ENCODE results near the gene TTC33. TPM values are rescaled to one million over a fixed set of nuclear protein-coding genes. Genes with fewer than 3 reads are reported as not detected.

The TTC33 gene
- total RNA-seq, 2 donors from 2014 or later: 13.5 to 19.3 TPM

DNA sequence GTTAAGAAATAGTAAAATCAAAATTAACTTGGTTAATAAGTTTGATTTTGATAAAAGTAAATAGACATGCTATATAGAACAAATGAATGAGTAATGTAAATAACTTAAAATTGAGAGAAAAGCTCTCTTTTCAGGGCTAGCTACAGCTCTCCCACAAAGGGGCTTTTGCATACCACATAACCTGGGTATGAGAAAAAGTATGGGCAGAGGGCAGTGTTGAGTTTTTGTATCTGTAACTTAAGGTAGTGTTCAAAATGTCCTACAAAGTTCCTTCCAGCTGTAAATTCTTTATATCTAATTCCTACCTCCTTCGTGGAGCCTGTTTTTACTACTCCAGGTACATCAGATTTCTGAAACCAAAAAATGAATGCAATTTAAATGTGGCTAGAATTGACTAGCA is 18.9 kb upstream of the TTC33 start:
- H3K4me3 ChIP-seq (ENCODE audit: low read length): no peak overlapping the region
- H3K27me3 ChIP-seq (ENCODE audit: control insufficient read depth, insufficient read depth, low read length, poor library complexity, severe bottlenecking): no peaks in the 10 kb centered on the region
- Mint-ChIP-seq H3K4me3 (no peak overlapping the region), H3K36me3 (ENCODE audit: low read depth) (peaks cover 33% of the 10 kb centered on the region), H3K9me3 (no peaks in the 10 kb centered on the region), H3K4me1 (peaks cover 9% of the 10 kb centered on the region), H3K27me3 (ENCODE audit: insufficient read depth) (no peaks in the 10 kb centered on the region), H3K27ac (no peak overlapping the region)
- no peak for DNase-seq
- no peak overlapping the region for H3K9ac ChIP-seq (ENCODE audit: extremely low read depth, low read length, poor library complexity, severe bottlenecking)
- WGBS, 2 experiments (ENCODE audit: insufficient coverage in 1 of 2, insufficient read length in 1 of 2): 85% methylated on average over 1 of the region's 1 CpG; no CpG with 5 or more reads in 1 of the 2 experiments
- no peaks in the 10 kb centered on the region for H3K4me1 ChIP-seq (ENCODE audit: control insufficient read depth, insufficient read depth, low read length)
- peaks cover 60% of the 10 kb centered on the region for H3K36me3 ChIP-seq (ENCODE audit: control insufficient read depth, insufficient read depth, low read length)
- H3K9me3 ChIP-seq (ENCODE audit: control insufficient read depth, low read length): no peaks in the 10 kb centered on the region
- peak; percentile 34 for TF ChIP-seq CTCF (conservative IDR thresholded peaks at IDR 0.05)
- H3K27ac ChIP-seq (ENCODE audit: low read depth, low read length): no peak overlapping the region

DNA sequence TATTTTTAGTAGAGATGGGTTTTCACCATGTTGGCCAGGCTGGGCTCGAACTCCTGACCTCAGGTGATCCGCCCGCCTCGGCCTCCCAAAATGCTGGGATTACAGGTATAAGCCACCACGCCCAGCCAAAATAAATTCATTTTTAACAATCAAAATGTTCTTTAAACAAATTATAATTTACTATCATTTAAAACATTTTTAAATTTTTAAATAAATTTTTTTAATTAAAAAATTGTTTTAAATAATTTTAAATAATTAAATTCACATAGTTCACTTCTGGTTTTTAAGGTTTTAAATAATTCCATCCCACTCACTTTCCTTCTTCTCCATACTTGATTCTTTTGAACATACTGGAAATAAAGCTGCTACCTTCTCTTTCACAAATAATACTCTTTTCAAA is 15.0 kb upstream of the TTC33 start:
- peaks cover 18% of the 10 kb centered on the region for H3K4me1 Mint-ChIP-seq
- H3K36me3 Mint-ChIP-seq (ENCODE audit: low read depth): peaks cover 44% of the 10 kb centered on the region
- H3K27ac Mint-ChIP-seq: no peak overlapping the region
- Histone ChIP-seq H3K36me3 (ENCODE audit: control insufficient read depth, insufficient read depth, low read length) (peaks cover 83% of the 10 kb centered on the region), H3K9me3 (ENCODE audit: control insufficient read depth, low read length) (no peaks in the 10 kb centered on the region), H3K27me3 (ENCODE audit: control insufficient read depth, insufficient read depth, low read length, poor library complexity, severe bottlenecking) (no peaks in the 10 kb centered on the region), H3K27ac (ENCODE audit: low read depth, low read length) (no peak overlapping the region), H3K9ac (ENCODE audit: extremely low read depth, low read length, poor library complexity, severe bottlenecking) (no peak overlapping the region), H3K4me1 (ENCODE audit: control insufficient read depth, insufficient read depth, low read length) (peaks cover 8% of the 10 kb centered on the region), H3K4me3 (ENCODE audit: low read length) (no peak overlapping the region)
- H3K9me3 Mint-ChIP-seq: no peaks in the 10 kb centered on the region
- no peak overlapping the region for H3K4me3 Mint-ChIP-seq
- no peak for DNase-seq
- 95 to 100% methylated on average over 3 to 5 of the region's 5 CpGs for WGBS, 2 experiments (ENCODE audit: insufficient coverage in 1 of 2, insufficient read length in 1 of 2)
- H3K27me3 Mint-ChIP-seq (ENCODE audit: insufficient read depth): no peaks in the 10 kb centered on the region
- TF ChIP-seq CTCF (conservative IDR thresholded peaks at IDR 0.05): no peak

DNA sequence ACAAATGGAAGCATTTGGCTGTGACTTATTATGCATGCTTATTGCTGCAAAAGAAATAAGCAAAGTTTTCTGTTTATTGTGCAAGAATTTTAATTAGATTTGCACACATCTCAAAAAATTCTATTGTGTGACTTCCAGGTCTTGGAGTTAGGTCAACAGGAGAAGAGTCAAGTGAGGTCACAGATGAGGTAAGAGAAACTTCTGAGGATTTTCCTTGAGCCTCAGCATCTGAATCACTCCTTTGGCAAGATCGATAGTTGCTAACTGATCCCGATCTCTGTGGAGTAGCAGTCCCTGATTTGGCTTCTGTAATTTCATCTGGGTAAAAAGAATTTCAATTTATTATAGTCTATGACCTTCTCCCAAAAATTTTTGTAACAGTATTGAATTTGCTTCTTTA is 6.9 kb upstream of the TTC33 start:
- no peaks in the 10 kb centered on the region for H3K4me1 ChIP-seq (ENCODE audit: control insufficient read depth, insufficient read depth, low read length)
- peaks cover 83% of the 10 kb centered on the region for H3K36me3 ChIP-seq (ENCODE audit: control insufficient read depth, insufficient read depth, low read length)
- Mint-ChIP-seq H3K4me3 (no peak overlapping the region), H3K27me3 (ENCODE audit: insufficient read depth) (no peaks in the 10 kb centered on the region), H3K27ac (no peak overlapping the region), H3K36me3 (ENCODE audit: low read depth) (peaks cover 63% of the 10 kb centered on the region), H3K9me3 (no peaks in the 10 kb centered on the region), H3K4me1 (peaks cover under 1% of the 10 kb centered on the region)
- no peak for DNase-seq
- H3K4me3 ChIP-seq (ENCODE audit: low read length): no peak overlapping the region
- 100% methylated on average over 2 of the region's 2 CpGs for WGBS, 2 experiments (ENCODE audit: insufficient coverage in 1 of 2, insufficient read length in 1 of 2)
- H3K9me3 ChIP-seq (ENCODE audit: control insufficient read depth, low read length): no peaks in the 10 kb centered on the region
- no peak overlapping the region for H3K9ac ChIP-seq (ENCODE audit: extremely low read depth, low read length, poor library complexity, severe bottlenecking)
- no peak overlapping the region for H3K27ac ChIP-seq (ENCODE audit: low read depth, low read length)
- TF ChIP-seq CTCF (conservative IDR thresholded peaks at IDR 0.05): no peak
- no peaks in the 10 kb centered on the region for H3K27me3 ChIP-seq (ENCODE audit: control insufficient read depth, insufficient read depth, low read length, poor library complexity, severe bottlenecking)

All from endodermal cell (in vitro differentiated cells).